Vagina (tissue), 2 donors: Measurements from ENCODE around the gene RPRD1B. TPM values are rescaled to one million over a fixed set of nuclear protein-coding genes. Genes with fewer than 3 reads are reported as not detected.

Experiments used
- DNase-seq, 2 donors: peaks; one replicate each; pipeline ENCODE4 v3.0.0-alpha.2; 2017; ENCODE audit errors: extremely low spot score in 2 of 2
- H3K27ac ChIP-seq: fragments of 200-600 bp; sonication (generic); one replicate; pipeline ENCODE4 v1.5.1; 2019
- H3K27me3 ChIP-seq: fragments of 200-600 bp; sonication (generic); one replicate; pipeline ENCODE4 v1.5.1; 2019
- H3K36me3 ChIP-seq, 2 donors: fragments of 200-600 bp; sonication (generic); one replicate each; pipeline ENCODE4 v1.5.1; 2017 to 2019
- H3K4me1 ChIP-seq: fragments of 200-600 bp; sonication (generic); one replicate; pipeline ENCODE4 v1.5.1; 2019
- H3K4me3 ChIP-seq, 2 donors: fragments of 200-600 bp; sonication (generic); 1 replicate in 1 of 2; 2 replicates in 1 of 2; pipeline ENCODE4 v1.5.1; 2016 to 2019
- H3K9me3 ChIP-seq: fragments of 200-600 bp; sonication (generic); one replicate; pipeline ENCODE4 v1.5.1; 2019
- POLR2A ChIP-seq, 2 donors: fragments of 450-650 bp; IDR thresholded peaks; one replicate each; pipeline ENCODE4 v1.6.1; 2017; ENCODE audit warnings: antibody characterized with exemption in 2 of 2, mild to moderate bottlenecking in 2 of 2, moderate library complexity in 2 of 2
- POLR2AphosphoS5 ChIP-seq, 2 donors: sonication (generic); formaldehyde crosslinking; IDR thresholded peaks; one replicate each; pipeline ENCODE4 v1.9.0; 2017; ENCODE audit warnings: antibody characterized with exemption in 2 of 2, mild to moderate bottlenecking in 2 of 2, low read depth in 1 of 2; ENCODE audit not compliant: insufficient read depth in 1 of 2
- intact Hi-C: fragments of 100-400 bp; cut with DNase I; formaldehyde crosslinking; loops from one replicate; pipeline ENCODE4 v1.15.1; 2023
- total RNA-seq: library from RNA; depleted of rRNA; stranded (reverse); fragments of >200 nt; gene quantifications from one replicate; pipeline ENCODE4 v1.2.3, GENCODE V29; 2016
- TF ChIP-seq, protein P1 (sequence below), 3 experiments: fragments of 450-650 bp in 2 of 3; fragments of 200-600 bp in 1 of 3; sonication (generic) in 1 of 3; IDR thresholded peaks; one replicate each; pipeline ENCODE4 v1.5.1; 2017 to 2019; ENCODE audit warnings: antibody characterized with exemption in 3 of 3, mild to moderate bottlenecking in 2 of 3, moderate library complexity in 2 of 3

Gene RPRD1B, protein sequence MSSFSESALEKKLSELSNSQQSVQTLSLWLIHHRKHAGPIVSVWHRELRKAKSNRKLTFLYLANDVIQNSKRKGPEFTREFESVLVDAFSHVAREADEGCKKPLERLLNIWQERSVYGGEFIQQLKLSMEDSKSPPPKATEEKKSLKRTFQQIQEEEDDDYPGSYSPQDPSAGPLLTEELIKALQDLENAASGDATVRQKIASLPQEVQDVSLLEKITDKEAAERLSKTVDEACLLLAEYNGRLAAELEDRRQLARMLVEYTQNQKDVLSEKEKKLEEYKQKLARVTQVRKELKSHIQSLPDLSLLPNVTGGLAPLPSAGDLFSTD
- 23.8 TPM for total RNA-seq

- peak within 1 kb of the TSS; percentile 82 to 91 for H3K4me3 ChIP-seq
- H3K27ac ChIP-seq = peak within 1 kb of the TSS; percentile 91
- intact Hi-C loops = no loop called here
- TF ChIP-seq, protein P1, sequence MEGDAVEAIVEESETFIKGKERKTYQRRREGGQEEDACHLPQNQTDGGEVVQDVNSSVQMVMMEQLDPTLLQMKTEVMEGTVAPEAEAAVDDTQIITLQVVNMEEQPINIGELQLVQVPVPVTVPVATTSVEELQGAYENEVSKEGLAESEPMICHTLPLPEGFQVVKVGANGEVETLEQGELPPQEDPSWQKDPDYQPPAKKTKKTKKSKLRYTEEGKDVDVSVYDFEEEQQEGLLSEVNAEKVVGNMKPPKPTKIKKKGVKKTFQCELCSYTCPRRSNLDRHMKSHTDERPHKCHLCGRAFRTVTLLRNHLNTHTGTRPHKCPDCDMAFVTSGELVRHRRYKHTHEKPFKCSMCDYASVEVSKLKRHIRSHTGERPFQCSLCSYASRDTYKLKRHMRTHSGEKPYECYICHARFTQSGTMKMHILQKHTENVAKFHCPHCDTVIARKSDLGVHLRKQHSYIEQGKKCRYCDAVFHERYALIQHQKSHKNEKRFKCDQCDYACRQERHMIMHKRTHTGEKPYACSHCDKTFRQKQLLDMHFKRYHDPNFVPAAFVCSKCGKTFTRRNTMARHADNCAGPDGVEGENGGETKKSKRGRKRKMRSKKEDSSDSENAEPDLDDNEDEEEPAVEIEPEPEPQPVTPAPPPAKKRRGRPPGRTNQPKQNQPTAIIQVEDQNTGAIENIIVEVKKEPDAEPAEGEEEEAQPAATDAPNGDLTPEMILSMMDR (IDR thresholded peaks at IDR 0.05) = peak in 1 of 3 experiments; percentile 13
- no peak for TF ChIP-seq POLR2A (IDR thresholded peaks at IDR 0.05)
- TF ChIP-seq POLR2AphosphoS5 (IDR thresholded peaks at IDR 0.05; ENCODE audit: insufficient read depth in 1 of 2, low read depth in 1 of 2) = peak; percentile 93 to 96
- peaks cover 62% of the 10 kb centered on the region for H3K4me1 ChIP-seq
- H3K36me3 ChIP-seq = no peaks in the 10 kb centered on the region
- H3K9me3 ChIP-seq = no peaks in the 10 kb centered on the region
- DNase-seq = peak in 1 of 2 donors; percentile 94
- no peaks in the 10 kb centered on the region for H3K27me3 ChIP-seq
Observed at GRCh38 chr20:38033330-38034107, at the start of gene RPRD1B, which contains the start of gene TTI1. Gene RPRD1B, plus strand, starts transcription at chr20:38033746. Its CDS starts 202 bp downstream, at chr20:38033948. Gene TTI1, minus strand, starts transcription at chr20:38033456. Its CDS starts 19,640 bp downstream, at chr20:38013816.

- intact Hi-C loops = no loop called here
- no peaks in the 10 kb centered on the region for H3K9me3 ChIP-seq
- TF ChIP-seq POLR2AphosphoS5 (IDR thresholded peaks at IDR 0.05; ENCODE audit: insufficient read depth in 1 of 2, low read depth in 1 of 2) (no peak), POLR2A (IDR thresholded peaks at IDR 0.05) (no peak)
- TF ChIP-seq, protein P1 (IDR thresholded peaks at IDR 0.05) = no peak
- H3K36me3 ChIP-seq = peaks cover 0 to 23% of the 10 kb centered on the region in 2 donors
- no peaks in the 10 kb centered on the region for H3K27me3 ChIP-seq
- no peak overlapping the region for H3K27ac ChIP-seq
- peak; percentile 64 to 87 for DNase-seq
- H3K4me3 ChIP-seq = no peak overlapping the region
- H3K4me1 ChIP-seq = peaks cover 18% of the 10 kb centered on the region
Observed at GRCh38 chr20:37984018-37984785, 49.3 kb upstream of the RPRD1B start.

DNA sequence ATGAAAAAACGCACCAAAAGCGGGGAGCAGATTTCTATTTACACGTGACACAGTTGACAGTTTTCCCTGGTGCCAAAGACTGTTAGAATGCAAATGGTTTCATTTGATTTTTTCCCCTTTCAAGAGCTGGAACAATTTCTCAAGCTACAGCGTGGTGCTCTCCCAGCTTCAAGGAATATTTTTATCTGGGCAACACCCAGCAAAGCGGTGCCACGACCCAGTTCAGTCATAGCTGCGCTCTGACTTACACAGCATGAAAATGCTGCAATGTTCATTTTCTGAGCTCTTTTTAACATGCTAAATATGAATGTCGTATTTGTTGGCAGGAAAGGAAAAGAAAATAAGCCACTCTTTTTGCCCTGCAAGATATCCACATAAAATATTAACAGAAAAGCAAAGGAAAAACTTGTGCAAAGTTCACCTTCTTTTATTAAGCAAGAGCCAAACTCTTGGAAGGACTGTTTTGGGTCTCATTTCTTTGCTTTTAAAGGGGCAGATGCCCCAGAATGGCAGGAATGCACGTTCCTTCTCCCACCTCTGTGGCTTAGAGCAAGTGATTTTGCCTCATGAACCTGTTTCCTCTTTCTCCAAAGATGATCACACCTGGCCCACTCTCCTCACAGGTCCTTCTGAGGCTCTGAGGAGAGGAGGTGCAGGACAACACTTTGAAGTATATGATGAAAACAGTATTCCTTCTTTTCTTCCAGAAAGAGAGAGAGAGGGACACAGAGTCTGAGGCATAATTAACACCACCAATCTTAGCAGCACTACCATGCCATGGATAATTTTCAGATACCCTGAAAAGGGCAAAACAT is 47.3 kb upstream of the RPRD1B start:
- Histone ChIP-seq H3K9me3 (no peaks in the 10 kb centered on the region), H3K27me3 (no peaks in the 10 kb centered on the region), H3K36me3 (peaks cover 0 to 18% of the 10 kb centered on the region in 2 donors), H3K4me3 (no peak overlapping the region), H3K4me1 (peaks cover 18% of the 10 kb centered on the region), H3K27ac (no peak overlapping the region)
- TF ChIP-seq, protein P1 (IDR thresholded peaks at IDR 0.05) = no peak
- TF ChIP-seq POLR2AphosphoS5 (IDR thresholded peaks at IDR 0.05; ENCODE audit: insufficient read depth in 1 of 2, low read depth in 1 of 2) (no peak), POLR2A (IDR thresholded peaks at IDR 0.05) (no peak)
- peak in 1 of 2 donors; percentile 55 for DNase-seq
- intact Hi-C loops = no loop called here

- no peak for TF ChIP-seq POLR2AphosphoS5 (IDR thresholded peaks at IDR 0.05; ENCODE audit: insufficient read depth in 1 of 2, low read depth in 1 of 2)
- TF ChIP-seq, protein P1 (IDR thresholded peaks at IDR 0.05) = no peak
- no peak for TF ChIP-seq POLR2A (IDR thresholded peaks at IDR 0.05)
- peak; percentile 61 to 69 for DNase-seq
- H3K36me3 ChIP-seq = peaks cover 0 to 16% of the 10 kb centered on the region in 2 donors
- intact Hi-C loops = no loop called here
- no peak overlapping the region for H3K4me3 ChIP-seq
- H3K27me3 ChIP-seq = no peaks in the 10 kb centered on the region
- H3K9me3 ChIP-seq = no peaks in the 10 kb centered on the region
- H3K27ac ChIP-seq = no peak overlapping the region
- peaks cover 20% of the 10 kb centered on the region for H3K4me1 ChIP-seq
Observed at GRCh38 chr20:37986873-37987601, 46.5 kb upstream of the RPRD1B start.
